SH-SY5Y (cell line): ENCODE results near the gene CD81.

Experiments
- GATA2 ChIP-seq: IDR thresholded peaks from 2 replicates; pipeline ENCODE4 v1.6.1; 2011; ENCODE audit warnings: mild to moderate bottlenecking, low read depth, low read length
- GATA3 ChIP-seq: IDR thresholded peaks from 2 replicates; pipeline ENCODE4 v1.6.1; 2011; ENCODE audit warnings: low read depth, mild to moderate bottlenecking, low read length, moderate library complexity

DNA sequence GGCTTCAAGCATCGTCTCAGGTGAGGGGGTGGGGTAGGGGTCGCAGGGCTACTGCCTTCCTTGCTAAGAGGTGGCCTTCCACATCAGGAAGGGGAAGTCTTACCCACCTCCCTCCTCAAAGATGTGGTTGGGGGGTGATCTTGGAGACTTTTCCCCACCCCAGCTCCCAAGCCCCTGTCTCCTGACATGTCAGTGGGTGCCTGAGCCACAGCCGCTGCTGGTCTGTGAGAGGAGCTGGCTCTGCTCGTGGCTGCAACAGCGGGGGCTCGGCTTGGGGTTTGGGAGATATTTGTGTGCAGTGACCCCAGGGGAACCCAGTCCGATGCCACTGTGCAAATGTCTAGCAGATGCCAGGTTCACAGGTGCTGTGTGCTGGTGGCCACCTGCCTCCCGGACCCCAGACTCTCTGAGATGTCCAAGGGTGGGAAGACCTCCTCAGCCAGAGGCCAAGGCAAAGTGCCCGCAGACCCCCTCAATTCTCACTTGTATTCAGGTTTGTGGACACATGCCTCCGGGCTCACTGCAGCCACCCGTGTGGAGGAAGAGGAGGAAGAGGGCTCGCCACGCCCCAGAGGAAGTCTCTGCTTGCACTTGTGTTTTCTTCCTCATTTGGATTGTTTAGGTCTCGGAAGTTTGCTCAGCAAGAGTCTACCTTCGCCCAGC is 69.6 kb downstream of the CD81 start:
- TF ChIP-seq GATA3 (no peak), GATA2 (no peak)
